Measurements from ENCODE around the gene SEMA3A. TPM values are rescaled to one million over a fixed set of nuclear protein-coding genes. Genes with fewer than 3 reads are reported as not detected.

The SEMA3A gene
- 4.5 and 88.9 TPM in 2 replicates for total RNA-seq

GRCh38 chr7:84194484-84195271 is at the start of gene SEMA3A:
SEMA3A (minus strand) TSS chr7:84194789; CDS start chr7:84194586, 203 bp downstream.

Measured in epithelial cell of umbilical artery (primary cell).